KG1 (cell line): ENCODE measurements around the gene NCOA7.
"Not testable (repeated sequence)": the region's sequence is repeated elsewhere in the genome, so short reads cannot be mapped to it uniquely, and the experiment has no call there.

ENCODE experiments used
- DNase-seq: peaks from one replicate; lab custom pipeline; 2025; lab: John Stamatoyannopoulos, UW

The NCOA7 gene

DNA sequence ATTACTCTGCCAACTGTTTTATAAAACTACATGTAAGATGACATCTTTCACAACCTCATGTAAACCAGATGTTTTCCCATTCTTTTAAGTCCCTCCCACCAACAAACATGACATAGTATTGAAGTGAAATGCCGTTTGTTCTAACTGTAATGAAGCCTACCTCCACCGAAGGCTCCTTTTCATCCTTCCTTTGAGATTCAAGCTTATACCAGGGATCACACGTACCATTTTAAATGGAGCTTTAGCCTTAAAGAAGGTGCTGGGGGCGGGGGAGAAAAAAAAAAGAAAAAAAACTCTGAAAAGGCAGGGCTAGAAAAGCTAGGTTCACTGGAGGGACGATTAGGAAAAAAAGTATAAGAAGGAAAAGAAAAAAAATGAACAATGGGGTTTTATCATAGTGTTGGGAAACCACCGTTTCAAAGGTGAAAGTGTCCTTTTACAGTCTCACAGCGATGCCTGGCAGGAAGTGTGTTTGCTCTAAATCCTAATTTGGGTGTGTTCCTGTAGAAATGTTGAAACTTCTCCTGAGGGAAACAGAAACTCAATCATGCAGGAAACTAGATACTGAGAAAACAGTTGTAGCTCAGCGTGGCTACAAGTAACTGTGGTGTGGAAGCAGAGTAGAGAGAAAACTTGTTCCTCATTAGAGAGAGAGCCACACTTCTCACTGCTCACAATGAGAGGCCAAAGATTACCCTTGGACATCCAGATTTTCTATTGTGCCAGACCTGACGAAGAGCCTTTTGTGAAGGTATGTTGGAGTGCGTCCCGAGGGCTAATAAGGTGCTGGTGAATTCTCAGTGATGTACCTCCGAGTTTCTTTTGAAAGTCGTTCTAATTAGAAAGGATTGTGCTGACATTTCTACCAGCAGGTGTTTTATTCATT, 128.2 kb downstream of the NCOA7 start:
- DNase-seq: peak; percentile 34

GRCh38 chr6:125919618-125920017, 128.9 kb downstream of the NCOA7 start:
- no peak for DNase-seq

DNA sequence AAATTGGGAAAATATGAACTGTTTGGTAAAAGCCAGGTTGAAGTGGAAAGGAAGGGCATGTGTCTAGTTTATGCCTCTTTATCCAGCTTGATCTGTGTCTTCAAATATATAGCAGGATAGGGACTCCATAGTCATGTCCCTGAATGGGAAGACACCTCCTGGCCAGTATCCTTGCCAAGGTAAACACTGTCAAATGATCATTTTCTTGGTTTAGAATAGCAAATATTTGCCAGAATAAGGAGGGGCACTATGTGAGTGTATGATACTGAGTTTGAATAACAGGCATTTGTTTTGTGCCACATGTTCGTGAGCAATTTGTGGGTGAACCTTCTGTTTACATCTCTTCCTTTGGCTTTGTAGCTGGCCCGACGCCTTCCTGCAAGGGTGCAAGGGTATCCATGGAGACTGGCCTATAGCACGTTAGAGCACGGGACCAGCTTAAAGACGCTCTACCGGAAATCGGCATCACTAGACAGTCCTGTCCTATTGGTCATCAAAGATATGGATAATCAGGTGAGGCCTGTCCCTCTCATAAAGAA, 131.6 kb downstream of the NCOA7 start:
- DNase-seq: no peak

DNA sequence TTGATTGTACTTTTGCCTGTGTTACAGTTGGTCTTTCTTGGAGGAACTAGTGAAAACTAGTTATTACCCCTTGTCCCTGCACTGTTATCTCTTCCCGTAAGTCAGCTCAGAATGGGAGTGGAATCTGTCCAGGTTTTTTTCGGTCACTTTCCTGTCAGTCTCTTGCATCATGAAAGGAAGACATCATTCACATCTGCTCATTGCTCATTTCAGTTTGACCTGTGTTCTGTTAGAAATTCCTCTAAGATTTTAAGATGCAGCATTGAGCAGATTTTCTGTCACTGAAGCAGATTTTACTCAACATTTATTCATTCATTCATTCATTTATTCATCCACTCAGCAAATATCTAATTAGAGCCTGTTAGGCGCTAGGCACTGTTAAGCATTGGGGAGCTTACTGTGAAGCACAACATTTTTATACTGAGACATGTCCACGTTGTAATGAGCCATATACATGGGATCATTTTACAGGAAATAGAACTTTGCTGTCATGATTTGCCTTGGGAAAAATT, 132.7 kb downstream of the NCOA7 start:
- no peak for DNase-seq

DNA sequence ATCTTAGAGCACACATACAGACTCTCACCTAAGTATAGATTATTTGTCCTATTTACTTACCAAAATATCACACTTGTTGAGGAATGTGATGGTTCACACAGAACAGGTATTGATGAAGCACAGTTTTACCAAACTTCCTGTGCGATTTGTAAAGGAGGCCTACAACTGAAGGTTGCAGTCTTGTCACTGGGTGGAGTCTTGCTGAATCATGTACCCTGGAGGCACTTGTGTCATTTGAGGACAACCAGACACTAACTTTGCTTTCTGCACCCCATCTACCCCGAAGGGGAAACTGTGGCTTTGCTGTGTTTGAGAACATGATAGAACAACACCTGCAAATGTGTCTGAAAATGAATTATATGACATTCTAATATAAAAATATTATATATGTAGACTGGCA, 133.4 kb downstream of the NCOA7 start:
- DNase-seq: no peak

DNA sequence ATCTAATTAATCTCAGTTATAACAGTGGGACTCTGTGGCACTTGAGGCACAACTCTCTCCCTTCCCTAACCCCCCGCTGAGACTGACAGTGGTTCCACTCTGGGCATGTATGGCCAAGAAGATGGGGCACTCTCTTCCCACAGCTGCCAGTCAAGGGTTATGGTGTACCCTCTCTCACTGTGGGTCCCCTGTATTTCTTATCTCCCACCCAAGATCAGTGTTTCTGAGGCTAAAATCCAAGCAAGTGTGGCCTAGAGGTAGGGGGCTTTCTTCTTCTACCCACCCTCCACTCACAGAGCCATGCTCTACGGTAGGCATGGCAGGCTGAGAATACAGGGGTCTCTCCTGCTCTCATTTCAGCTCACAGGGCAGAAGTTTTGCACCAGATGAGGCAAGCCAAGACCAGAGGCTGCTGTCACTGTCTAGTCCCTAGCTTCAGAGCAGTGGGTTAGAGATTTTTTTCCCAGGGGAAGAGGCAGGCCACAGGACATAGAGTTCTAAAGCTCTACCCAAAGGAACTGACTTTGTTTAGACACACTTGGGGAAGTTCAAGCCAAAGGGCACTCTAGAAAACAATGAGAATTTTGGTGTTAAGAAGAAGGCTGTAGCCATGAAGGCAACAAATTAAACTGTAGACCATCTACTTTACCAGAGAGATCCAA, 134.1 kb downstream of the NCOA7 start:
- no peak for DNase-seq

GRCh38 chr6:125926711-125927110, 136.0 kb downstream of the NCOA7 start:
- no peak for DNase-seq

DNA sequence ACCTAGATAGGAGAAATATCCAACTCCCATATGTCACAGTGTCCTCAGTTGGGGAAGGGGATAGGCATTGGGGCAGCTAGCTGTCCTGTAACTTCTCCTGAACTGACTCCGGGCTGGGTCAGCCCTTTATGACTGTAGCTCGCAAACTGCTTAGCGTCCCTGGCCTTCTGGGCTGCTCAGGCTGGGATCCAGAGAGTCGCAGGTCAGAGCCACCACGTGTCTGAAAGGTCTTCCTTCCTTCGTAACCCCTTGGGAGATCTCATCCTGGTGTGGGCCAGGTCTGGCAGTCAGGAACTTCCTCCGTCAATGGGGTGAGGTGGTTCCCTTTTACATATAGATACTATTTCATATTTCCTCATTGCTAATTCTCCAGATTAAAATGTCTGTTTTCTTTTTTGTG, 137.0 kb downstream of the NCOA7 start:
- DNase-seq: no peak

DNA sequence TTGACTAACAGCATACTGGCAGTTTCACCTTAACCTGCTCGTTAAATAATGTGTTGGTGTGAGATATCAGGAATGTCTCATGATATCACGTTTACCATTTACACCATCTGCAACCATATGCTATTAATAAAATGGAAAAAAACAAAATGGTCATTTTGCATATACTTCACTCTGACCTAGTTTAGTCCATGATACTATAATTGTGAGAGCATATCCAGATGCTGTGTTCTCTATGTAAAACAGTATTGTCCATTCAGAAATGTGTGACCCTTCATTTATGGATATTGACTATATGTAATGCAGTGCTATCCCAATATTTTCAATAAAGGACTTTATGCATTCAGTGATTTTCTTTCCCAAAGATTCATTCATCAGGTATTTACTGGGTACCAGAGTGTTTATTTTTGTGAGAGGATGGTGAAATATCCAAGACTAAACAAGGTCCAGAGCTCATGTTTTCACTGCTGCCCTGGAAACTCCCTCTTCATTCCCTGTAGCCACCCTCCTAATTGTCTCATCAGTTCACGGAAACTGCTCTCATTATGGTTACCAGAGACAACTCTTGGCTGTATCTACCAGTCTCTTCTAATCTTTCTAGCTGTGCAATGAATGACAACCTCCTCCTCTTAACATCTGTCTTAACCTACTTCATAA, 140.1 kb downstream of the NCOA7 start:
- no peak for DNase-seq

DNA sequence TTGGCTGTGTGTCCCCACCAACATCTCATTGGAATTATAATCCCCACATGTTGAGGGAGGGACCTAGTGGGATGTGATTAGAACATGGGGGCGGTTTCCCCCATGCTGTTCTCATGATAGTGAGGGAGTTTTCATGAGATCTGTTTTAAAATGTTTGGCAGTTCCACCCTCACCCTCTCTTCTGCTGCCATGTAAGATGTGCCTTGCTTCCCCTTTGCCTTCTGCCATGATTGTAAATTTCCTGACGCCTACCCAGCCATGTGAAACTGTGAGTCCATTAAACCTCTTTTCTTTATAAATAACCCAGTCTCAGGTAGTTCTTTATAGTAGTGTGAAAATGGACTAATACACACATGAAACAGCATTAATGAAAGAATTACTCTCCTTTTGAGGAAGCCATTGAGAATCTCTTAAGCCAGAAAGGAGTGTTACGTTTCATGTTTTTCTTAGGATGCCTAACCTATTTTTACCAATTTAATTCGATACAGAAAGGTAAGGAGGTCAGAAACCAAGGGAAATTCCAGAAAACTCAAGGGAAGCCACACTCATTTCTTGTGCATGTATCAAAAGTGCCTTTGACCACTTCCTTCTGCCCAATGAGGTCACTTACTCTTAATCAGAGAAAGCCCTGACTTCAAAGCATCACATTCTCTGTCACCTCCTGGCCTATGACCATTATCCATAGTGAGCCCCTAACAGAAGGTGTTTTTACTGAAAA, 141.1 kb downstream of the NCOA7 start:
- DNase-seq: no peak

- no peak for DNase-seq
Observed at GRCh38 chr6:125932451-125932795, 141.7 kb downstream of the NCOA7 start.

DNA sequence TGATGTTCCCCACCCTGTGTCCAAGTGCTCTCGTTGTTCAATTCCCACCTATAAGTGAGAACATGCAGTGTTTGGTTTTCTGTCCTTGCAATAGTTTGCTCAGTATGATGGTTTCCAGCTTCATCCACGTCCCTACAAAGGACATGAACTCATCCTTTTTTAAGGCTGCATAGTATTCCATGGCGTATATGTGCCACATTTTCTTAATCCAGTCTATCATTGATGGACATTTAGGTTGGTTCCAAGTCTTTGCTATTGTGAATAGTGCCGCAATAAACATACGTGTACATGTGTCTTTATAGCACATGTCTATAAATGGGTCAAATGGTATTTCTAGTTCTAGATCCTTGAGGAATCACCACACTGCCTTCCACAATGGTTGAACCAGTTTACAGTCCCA, 144.8 kb downstream of the NCOA7 start:
- DNase-seq: not testable (repeated sequence)

DNA sequence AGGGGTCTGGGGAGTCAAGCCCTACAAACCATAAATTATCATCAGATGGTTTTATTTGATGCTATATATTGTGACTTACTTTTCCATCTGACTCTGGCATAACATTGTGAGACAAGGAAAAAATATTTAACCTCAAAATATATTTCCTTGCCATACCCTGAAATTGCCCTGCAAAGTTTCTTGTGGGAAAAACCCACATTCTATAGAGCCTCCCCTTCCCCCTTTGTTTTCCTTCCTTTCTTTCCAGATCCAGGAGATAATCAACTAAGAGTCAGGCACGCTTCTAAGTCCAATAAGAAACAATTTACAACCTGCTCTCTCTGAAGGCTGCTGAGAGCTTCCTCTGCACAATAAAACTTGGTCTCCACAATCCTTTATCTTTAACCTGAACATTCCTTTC, 148.3 kb downstream of the NCOA7 start:
- no peak for DNase-seq

- DNase-seq: no peak
Observed at GRCh38 chr6:125939791-125940190, 149.0 kb downstream of the NCOA7 start.

GRCh38 chr6:125940247-125941041, 149.7 kb downstream of the NCOA7 start:
- DNase-seq: no peak

- no peak for DNase-seq
Observed at GRCh38 chr6:125942672-125943527, 152.1 kb downstream of the NCOA7 start.

GRCh38 chr6:125943528-125944433, 153.0 kb downstream of the NCOA7 start:
- DNase-seq: no peak

DNA sequence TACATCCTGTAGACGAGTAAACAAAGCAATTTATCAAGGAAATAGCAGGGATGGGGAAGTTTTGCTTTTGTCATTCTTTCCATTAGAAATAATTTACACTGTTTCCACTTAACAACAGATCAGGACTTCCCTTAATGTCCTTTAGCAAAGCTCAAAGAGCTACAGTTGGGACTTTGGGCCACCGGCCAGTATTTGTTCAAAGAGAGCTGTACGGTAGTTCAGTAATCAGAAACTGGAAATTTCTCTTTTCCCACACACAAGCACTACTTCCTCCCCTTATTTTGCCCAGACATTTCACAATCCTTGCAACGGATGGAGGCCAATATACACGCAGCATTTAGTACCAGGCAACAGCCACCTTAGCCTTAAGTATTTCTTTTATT, 153.7 kb downstream of the NCOA7 start:
- no peak for DNase-seq

DNA sequence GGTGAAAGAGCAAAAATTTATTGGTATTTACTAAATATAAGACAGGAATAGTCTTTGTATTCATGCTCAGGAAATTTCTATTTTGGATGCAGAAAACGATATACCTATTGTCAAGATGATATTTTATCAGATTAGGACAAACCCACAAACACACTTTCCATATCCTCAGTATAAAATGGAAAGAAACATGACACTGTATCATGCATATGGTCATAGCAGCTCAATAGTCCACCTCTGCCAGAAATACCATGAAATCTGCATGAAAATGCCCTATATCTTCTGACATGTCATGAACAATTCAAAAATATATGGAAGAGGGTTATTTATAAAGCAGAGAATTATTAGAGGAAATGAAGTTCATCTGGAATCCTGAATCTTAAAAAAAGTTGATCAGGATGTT, 154.1 kb downstream of the NCOA7 start:
- no peak for DNase-seq
